Measurements from ENCODE around the gene SEPHS2.

GRCh38 chr16:30491229-30491628, 45.6 kb upstream of the SEPHS2 start:
- no peak for TF ChIP-seq POLR2A (IDR thresholded peaks at IDR 0.05)
- TF ChIP-seq, protein P1, sequence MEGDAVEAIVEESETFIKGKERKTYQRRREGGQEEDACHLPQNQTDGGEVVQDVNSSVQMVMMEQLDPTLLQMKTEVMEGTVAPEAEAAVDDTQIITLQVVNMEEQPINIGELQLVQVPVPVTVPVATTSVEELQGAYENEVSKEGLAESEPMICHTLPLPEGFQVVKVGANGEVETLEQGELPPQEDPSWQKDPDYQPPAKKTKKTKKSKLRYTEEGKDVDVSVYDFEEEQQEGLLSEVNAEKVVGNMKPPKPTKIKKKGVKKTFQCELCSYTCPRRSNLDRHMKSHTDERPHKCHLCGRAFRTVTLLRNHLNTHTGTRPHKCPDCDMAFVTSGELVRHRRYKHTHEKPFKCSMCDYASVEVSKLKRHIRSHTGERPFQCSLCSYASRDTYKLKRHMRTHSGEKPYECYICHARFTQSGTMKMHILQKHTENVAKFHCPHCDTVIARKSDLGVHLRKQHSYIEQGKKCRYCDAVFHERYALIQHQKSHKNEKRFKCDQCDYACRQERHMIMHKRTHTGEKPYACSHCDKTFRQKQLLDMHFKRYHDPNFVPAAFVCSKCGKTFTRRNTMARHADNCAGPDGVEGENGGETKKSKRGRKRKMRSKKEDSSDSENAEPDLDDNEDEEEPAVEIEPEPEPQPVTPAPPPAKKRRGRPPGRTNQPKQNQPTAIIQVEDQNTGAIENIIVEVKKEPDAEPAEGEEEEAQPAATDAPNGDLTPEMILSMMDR (IDR thresholded peaks at IDR 0.05), result no peak

All from right lobe of liver (tissue), 4 donors.